Measurements from ENCODE around the gene ZKSCAN7. TPM values are rescaled to one million over a fixed set of nuclear protein-coding genes. Genes with fewer than 3 reads are reported as not detected.
"Not testable (repeated sequence)": the region's sequence is repeated elsewhere in the genome, so short reads cannot be mapped to it uniquely, and the experiment has no call there.

The ZKSCAN7 gene
- total RNA-seq, 2 donors from 2014 or later = 0.78 to 1.6 TPM

- no peak for ATAC-seq (replicated peaks)
- no peak overlapping the region for H3K27ac Mint-ChIP-seq
- H3K9me3 Mint-ChIP-seq = no peaks in the 10 kb centered on the region
- no peaks in the 10 kb centered on the region for H3K36me3 Mint-ChIP-seq (ENCODE audit: low read depth)
- no peak overlapping the region for H3K4me3 Mint-ChIP-seq
- H3K27me3 Mint-ChIP-seq = peaks cover 32% of the 10 kb centered on the region
- peaks cover 4% of the 10 kb centered on the region for H3K4me1 Mint-ChIP-seq
These were observed 19.6 kb upstream of the ZKSCAN7 start for GRCh38 chr3:44535364-44535763.

DNA sequence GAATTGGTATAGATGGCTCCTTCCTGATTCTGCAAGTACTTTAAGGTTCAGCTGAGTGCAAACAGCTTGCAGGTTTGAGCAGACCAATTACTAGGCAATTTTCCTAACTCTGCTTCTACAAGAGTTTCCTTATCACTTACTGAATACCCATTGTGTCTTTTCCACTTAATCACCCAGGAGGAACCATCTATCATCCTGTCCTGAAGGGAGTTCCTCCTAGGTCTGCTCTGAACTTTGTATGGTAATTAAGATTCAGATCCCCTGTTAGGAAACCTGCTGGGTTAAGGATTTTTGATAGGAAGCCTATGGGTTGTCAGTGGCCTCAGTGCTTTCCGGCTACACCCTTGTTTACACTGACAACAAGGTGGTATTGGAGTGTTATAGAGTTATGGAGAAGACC lies 10.2 kb upstream of the ZKSCAN7 start:
- not testable (repeated sequence) for H3K4me1 Mint-ChIP-seq; H3K36me3 Mint-ChIP-seq (ENCODE audit: low read depth); H3K4me3 Mint-ChIP-seq; ATAC-seq (replicated peaks); H3K27ac Mint-ChIP-seq; H3K9me3 Mint-ChIP-seq
- peaks cover 16% of the 10 kb centered on the region for H3K27me3 Mint-ChIP-seq

- peaks cover 6% of the 10 kb centered on the region for H3K36me3 Mint-ChIP-seq (ENCODE audit: low read depth)
- H3K27me3 Mint-ChIP-seq = peaks cover 10% of the 10 kb centered on the region
- ATAC-seq (replicated peaks) = peak; percentile 39
- peaks cover 7% of the 10 kb centered on the region for H3K4me1 Mint-ChIP-seq
- peaks cover 9% of the 10 kb centered on the region for H3K9me3 Mint-ChIP-seq
- H3K27ac Mint-ChIP-seq = peak overlapping the region; percentile 22
- H3K4me3 Mint-ChIP-seq = peak overlapping the region; percentile 80
These were observed 730 bp downstream of the ZKSCAN7 start for GRCh38 chr3:44555723-44556122.

DNA sequence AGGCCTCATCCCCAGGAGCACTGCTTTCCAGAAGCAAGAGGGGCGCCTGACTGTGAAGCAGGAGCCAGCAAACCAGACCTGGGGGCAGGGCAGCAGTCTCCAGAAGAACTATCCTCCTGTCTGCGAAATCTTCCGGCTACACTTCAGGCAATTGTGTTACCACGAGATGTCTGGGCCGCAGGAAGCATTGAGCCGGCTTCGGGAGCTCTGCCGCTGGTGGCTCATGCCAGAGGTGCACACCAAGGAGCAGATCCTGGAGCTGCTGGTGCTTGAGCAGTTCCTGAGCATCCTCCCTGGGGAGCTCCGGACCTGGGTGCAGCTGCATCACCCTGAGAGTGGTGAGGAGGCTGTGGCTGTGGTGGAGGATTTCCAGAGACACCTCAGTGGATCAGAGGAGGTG lies 2.1 kb downstream of the ZKSCAN7 start:
- Mint-ChIP-seq H3K4me3 (no peak overlapping the region), H3K9me3 (peaks cover 9% of the 10 kb centered on the region), H3K36me3 (ENCODE audit: low read depth) (peaks cover 15% of the 10 kb centered on the region), H3K4me1 (peaks cover 7% of the 10 kb centered on the region), H3K27me3 (peaks cover 2% of the 10 kb centered on the region), H3K27ac (no peak overlapping the region)
- no peak for ATAC-seq (replicated peaks)

- Mint-ChIP-seq H3K4me1 (peaks cover under 1% of the 10 kb centered on the region), H3K27me3 (no peaks in the 10 kb centered on the region), H3K4me3 (no peak overlapping the region), H3K36me3 (ENCODE audit: low read depth) (peaks cover 28% of the 10 kb centered on the region), H3K27ac (no peak overlapping the region), H3K9me3 (peaks cover 6% of the 10 kb centered on the region)
- ATAC-seq (replicated peaks) = no peak
These were observed 6.1 kb downstream of the ZKSCAN7 start for GRCh38 chr3:44561076-44561475.

GRCh38 chr3:44562147-44562546 lies 7.2 kb downstream of the ZKSCAN7 start:
- Mint-ChIP-seq H3K27ac (no peak overlapping the region), H3K9me3 (peaks cover 8% of the 10 kb centered on the region), H3K4me1 (no peaks in the 10 kb centered on the region), H3K27me3 (no peaks in the 10 kb centered on the region), H3K36me3 (ENCODE audit: low read depth) (peaks cover 37% of the 10 kb centered on the region), H3K4me3 (no peak overlapping the region)
- no peak for ATAC-seq (replicated peaks)

- Mint-ChIP-seq H3K4me1 (no peaks in the 10 kb centered on the region), H3K4me3 (no peak overlapping the region), H3K9me3 (peaks cover 46% of the 10 kb centered on the region), H3K27ac (no peak overlapping the region), H3K36me3 (ENCODE audit: low read depth) (peaks cover 61% of the 10 kb centered on the region), H3K27me3 (no peaks in the 10 kb centered on the region)
- ATAC-seq (replicated peaks) = no peak
These were observed 13.6 kb downstream of the ZKSCAN7 start for GRCh38 chr3:44568561-44568960.

- Mint-ChIP-seq H3K4me1 (no peaks in the 10 kb centered on the region), H3K27me3 (no peaks in the 10 kb centered on the region), H3K27ac (no peak overlapping the region), H3K4me3 (no peak overlapping the region), H3K9me3 (peaks cover 41% of the 10 kb centered on the region), H3K36me3 (ENCODE audit: low read depth) (peaks cover 48% of the 10 kb centered on the region)
- no peak for ATAC-seq (replicated peaks)
These were observed 16.0 kb downstream of the ZKSCAN7 start for GRCh38 chr3:44571024-44571423.

GRCh38 chr3:44576613-44577012 lies 21.6 kb downstream of the ZKSCAN7 start:
- Mint-ChIP-seq H3K36me3 (ENCODE audit: low read depth) (peaks cover 5% of the 10 kb centered on the region), H3K4me3 (no peak overlapping the region), H3K27ac (no peak overlapping the region), H3K27me3 (no peaks in the 10 kb centered on the region), H3K4me1 (no peaks in the 10 kb centered on the region), H3K9me3 (peaks cover 12% of the 10 kb centered on the region)
- ATAC-seq (replicated peaks) = no peak

GRCh38 chr3:44577354-44577952 lies 22.5 kb downstream of the ZKSCAN7 start:
- H3K9me3 Mint-ChIP-seq; H3K4me1 Mint-ChIP-seq; H3K27me3 Mint-ChIP-seq; H3K4me3 Mint-ChIP-seq; ATAC-seq (replicated peaks); H3K27ac Mint-ChIP-seq; H3K36me3 Mint-ChIP-seq (ENCODE audit: low read depth): not testable (repeated sequence)

- not testable (repeated sequence) for H3K36me3 Mint-ChIP-seq (ENCODE audit: low read depth); H3K27ac Mint-ChIP-seq; H3K4me3 Mint-ChIP-seq
These were observed 23.3 kb downstream of the ZKSCAN7 start for GRCh38 chr3:44578316-44578715.

GRCh38 chr3:44578924-44579515 lies 24.0 kb downstream of the ZKSCAN7 start:
- not testable (repeated sequence) for ATAC-seq (replicated peaks); H3K27ac Mint-ChIP-seq; H3K9me3 Mint-ChIP-seq; H3K36me3 Mint-ChIP-seq (ENCODE audit: low read depth); H3K4me1 Mint-ChIP-seq; H3K27me3 Mint-ChIP-seq; H3K4me3 Mint-ChIP-seq

More at GRCh38 chr3:44578316-44578715, 23.3 kb downstream of the ZKSCAN7 start:
- H3K27me3 Mint-ChIP-seq; H3K9me3 Mint-ChIP-seq; H3K4me1 Mint-ChIP-seq; ATAC-seq (replicated peaks): not testable (repeated sequence)

- ATAC-seq (replicated peaks); H3K4me3 Mint-ChIP-seq; H3K36me3 Mint-ChIP-seq (ENCODE audit: low read depth); H3K27ac Mint-ChIP-seq; H3K9me3 Mint-ChIP-seq; H3K4me1 Mint-ChIP-seq: not testable (repeated sequence)
- peaks cover 13% of the 10 kb centered on the region for H3K27me3 Mint-ChIP-seq
These were observed 24.8 kb downstream of the ZKSCAN7 start for GRCh38 chr3:44579749-44580148.

DNA sequence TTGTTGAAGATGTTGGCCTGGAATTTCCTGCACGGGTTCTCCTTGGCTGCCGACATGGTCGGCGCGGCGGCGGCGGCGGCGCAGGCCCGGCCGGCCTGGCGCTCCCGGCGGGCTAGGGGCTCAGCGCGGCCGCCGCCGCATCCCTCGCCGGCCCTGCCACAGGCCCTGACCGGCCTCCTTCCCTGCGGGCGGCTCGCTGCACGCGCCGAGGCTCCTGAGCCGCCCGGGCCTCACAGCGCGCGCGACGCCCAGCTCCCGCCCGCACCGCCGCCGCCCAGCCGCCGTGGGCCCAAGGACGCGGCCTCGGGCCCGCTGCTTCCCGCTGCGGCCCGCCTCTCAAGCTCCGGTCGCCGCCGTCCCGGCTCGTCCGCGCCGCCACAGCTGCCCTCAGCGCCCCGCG lies 26.0 kb downstream of the ZKSCAN7 start:
- H3K36me3 Mint-ChIP-seq (ENCODE audit: low read depth) = not testable (repeated sequence)
- H3K27me3 Mint-ChIP-seq = peaks cover 22% of the 10 kb centered on the region

DNA sequence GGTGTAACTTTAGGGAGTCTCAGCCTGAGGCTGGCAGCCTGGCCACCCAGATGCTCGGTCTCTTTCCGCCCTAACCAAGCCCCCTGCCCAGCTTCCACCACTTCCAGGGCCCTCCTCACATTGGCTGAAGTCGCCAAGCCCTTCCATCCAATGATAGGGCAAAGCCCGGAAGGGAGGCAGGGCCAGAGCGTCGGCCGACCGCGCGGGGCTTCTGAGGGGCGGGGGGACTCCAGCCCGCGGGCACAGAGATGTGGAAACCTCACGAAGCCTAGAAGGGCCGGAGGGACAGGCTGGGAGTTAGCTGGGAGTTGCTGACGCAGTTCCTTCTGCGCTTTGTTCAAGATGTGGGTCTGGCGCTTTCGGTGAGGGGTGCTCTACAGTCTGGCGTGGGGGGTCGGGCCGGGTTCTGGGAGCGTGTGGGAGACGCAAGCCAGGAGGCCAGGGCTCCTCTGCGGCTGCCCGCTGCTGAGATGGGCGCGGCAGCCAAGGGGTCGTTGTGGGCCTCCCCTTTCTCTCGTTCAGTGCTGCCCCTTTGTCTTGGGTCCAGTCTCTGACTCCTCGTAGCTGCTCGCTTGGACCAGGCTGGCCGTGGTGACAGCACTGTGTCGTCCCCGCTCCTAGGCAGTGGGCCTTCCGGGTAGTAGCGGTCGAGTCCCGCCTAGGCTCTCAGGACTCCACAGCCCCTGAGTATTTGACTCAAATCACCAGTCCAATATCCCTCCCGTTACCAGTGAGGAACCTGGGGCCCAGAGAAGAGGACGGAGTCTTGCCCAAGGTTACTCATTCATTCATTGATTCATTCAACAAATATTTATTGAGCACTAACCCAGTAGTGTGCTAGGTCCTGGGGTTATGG lies 29.9 kb downstream of the ZKSCAN7 start, which contains the start of gene ZNF660:
Gene ZNF660, plus strand, starts transcription at position 319 of the 856 bp plus-strand sequence. CDS start 9,230 bp downstream, outside the sequence.
- no peak for ATAC-seq (replicated peaks)
- H3K4me1 Mint-ChIP-seq = no peaks in the 10 kb centered on the region
- H3K9me3 Mint-ChIP-seq = peaks cover 15% of the 10 kb centered on the region

More for the DNA sequence above, 26.0 kb downstream of the ZKSCAN7 start:
- H3K9me3 Mint-ChIP-seq; H3K27ac Mint-ChIP-seq; H3K4me3 Mint-ChIP-seq; H3K4me1 Mint-ChIP-seq; ATAC-seq (replicated peaks): not testable (repeated sequence)

More for the DNA sequence above, 29.9 kb downstream of the ZKSCAN7 start, which contains the start of gene ZNF660:
- Mint-ChIP-seq H3K27me3 (peaks cover 47% of the 10 kb centered on the region), H3K36me3 (ENCODE audit: low read depth) (no peaks in the 10 kb centered on the region), H3K4me3 (no peak within 1 kb of the TSS), H3K27ac (no peak within 1 kb of the TSS)

All from activated T-helper 17 cell treated with anti-CD3 and anti-CD28 coated beads, Interleukin-2, amount 50 U/mL, for 72 hours (primary cell).